NCI-H2171 (cell line): ENCODE measurements around the gene DNMT3A.
A peak's percentile ranks its signal among the peaks of the same experiment; 100 is the strongest.

Source experiments
- DNase-seq: peaks from one replicate; lab custom pipeline; 2025; lab: John Stamatoyannopoulos, UW

DNMT3A gene

GRCh38 chr2:25343187-25343825, 1.6 kb upstream of the DNMT3A start:
- DNase-seq: no peak

- peak; percentile 66 for DNase-seq
These were observed 854 bp upstream of the DNMT3A start for GRCh38 chr2:25342372-25343186.

- DNase-seq: peak; percentile 56
These were observed 556 bp downstream of the DNMT3A start for GRCh38 chr2:25341011-25341727.

GRCh38 chr2:25340181-25340921, 1.4 kb downstream of the DNMT3A start:
- peak; percentile 49 for DNase-seq

- DNase-seq: peak; percentile 88
These were observed 1.9 kb downstream of the DNMT3A start for GRCh38 chr2:25339791-25340180.

- DNase-seq: peak; percentile 79
These were observed 2.5 kb downstream of the DNMT3A start for GRCh38 chr2:25339211-25339674.

- DNase-seq: no peak
These were observed 3.3 kb downstream of the DNMT3A start for GRCh38 chr2:25338401-25338800.

- DNase-seq: no peak
These were observed 3.8 kb downstream of the DNMT3A start for GRCh38 chr2:25337891-25338290.

GRCh38 chr2:25337276-25337675, 4.4 kb downstream of the DNMT3A start:
- DNase-seq: no peak

- DNase-seq: no peak
These were observed 5.3 kb downstream of the DNMT3A start for GRCh38 chr2:25336383-25336841.

GRCh38 chr2:25335971-25336370, 5.8 kb downstream of the DNMT3A start:
- DNase-seq: no peak

- DNase-seq: no peak
These were observed 6.5 kb downstream of the DNMT3A start for GRCh38 chr2:25335204-25335603.

- no peak for DNase-seq
These were observed 7.2 kb downstream of the DNMT3A start for GRCh38 chr2:25334482-25334881.

- DNase-seq: no peak
These were observed 7.7 kb downstream of the DNMT3A start for GRCh38 chr2:25333981-25334380.

GRCh38 chr2:25332571-25332970, 9.2 kb downstream of the DNMT3A start:
- DNase-seq: no peak

- DNase-seq: no peak
These were observed 9.9 kb downstream of the DNMT3A start for GRCh38 chr2:25331686-25332365.

- DNase-seq: no peak
These were observed 10.8 kb downstream of the DNMT3A start for GRCh38 chr2:25330937-25331336.

GRCh38 chr2:25330273-25330672, 11.5 kb downstream of the DNMT3A start:
- no peak for DNase-seq

- DNase-seq: no peak
These were observed 13.3 kb downstream of the DNMT3A start for GRCh38 chr2:25328152-25329085.

- no peak for DNase-seq
These were observed 15.3 kb downstream of the DNMT3A start for GRCh38 chr2:25326326-25327013.
